ENCODE measurements around the gene DHX57.
A peak's percentile ranks its signal among the peaks of the same experiment; 100 is the strongest.
"Not testable (repeated sequence)": the region's sequence is repeated elsewhere in the genome, so short reads cannot be mapped to it uniquely, and the experiment has no call there.

DHX57 gene

DNA sequence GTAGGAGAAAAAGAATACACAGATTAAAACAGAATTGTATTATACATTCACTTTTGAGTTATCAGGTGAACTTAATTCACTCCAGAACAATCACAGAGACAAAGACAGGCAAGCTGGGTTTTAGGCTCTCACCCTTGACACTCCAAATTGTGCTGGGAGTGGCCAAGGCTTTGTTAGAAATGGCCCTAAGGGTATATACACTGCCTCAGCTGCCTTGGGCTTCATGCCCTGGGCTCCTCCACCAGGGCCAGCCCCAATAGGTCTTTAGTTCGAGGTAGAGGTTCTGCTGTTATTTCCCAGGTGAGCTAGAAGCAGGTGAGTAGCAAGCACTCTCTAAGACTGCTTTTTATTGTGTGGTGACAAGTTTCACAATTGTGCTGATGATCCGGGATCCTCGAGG, 77.8 kb downstream of the DHX57 start:
- no peak for DNase-seq (ENCODE audit: low read depth in 2 of 2)

DNA sequence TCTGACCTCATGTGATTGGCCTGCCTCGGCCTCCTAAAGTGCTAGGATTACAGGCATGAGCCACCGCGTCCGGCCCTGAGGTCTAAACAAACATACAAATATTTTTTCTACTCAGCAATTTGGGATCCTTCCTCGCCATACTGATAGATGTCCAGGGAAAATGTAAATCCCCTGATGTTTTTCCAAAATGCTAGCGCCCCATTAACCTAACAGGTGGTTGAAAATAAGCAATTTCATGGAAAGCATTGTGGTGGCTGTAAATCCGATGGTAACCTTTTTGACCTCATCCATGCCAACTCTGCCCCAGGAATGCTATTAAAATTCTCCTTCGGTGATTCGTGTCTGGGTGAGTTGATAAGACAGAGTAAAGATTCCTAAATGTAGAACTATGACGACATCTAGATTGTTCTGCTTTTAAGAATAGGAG, 78.5 kb downstream of the DHX57 start:
- no peak for DNase-seq (ENCODE audit: low read depth in 2 of 2)

- DNase-seq (ENCODE audit: low read depth in 2 of 2) = not testable (repeated sequence)
Measured at GRCh38 chr2:38795016-38795415, 80.7 kb downstream of the DHX57 start.

GRCh38 chr2:38794235-38794946, 81.3 kb downstream of the DHX57 start:
- no peak for DNase-seq (ENCODE audit: low read depth in 2 of 2)

- DNase-seq (ENCODE audit: low read depth in 2 of 2) = no peak
Measured at GRCh38 chr2:38793511-38793910, 82.2 kb downstream of the DHX57 start.

GRCh38 chr2:38792751-38793150, 83.0 kb downstream of the DHX57 start:
- DNase-seq (ENCODE audit: low read depth in 2 of 2) = no peak

GRCh38 chr2:38792321-38792720, 83.4 kb downstream of the DHX57 start:
- DNase-seq (ENCODE audit: low read depth in 2 of 2) = not testable (repeated sequence)

- no peak for DNase-seq (ENCODE audit: low read depth in 2 of 2)
Measured at GRCh38 chr2:38791744-38792143, 84.0 kb downstream of the DHX57 start.

- no peak for DNase-seq (ENCODE audit: low read depth in 2 of 2)
Measured at GRCh38 chr2:38789691-38790090, 86.0 kb downstream of the DHX57 start.

GRCh38 chr2:38788306-38788705, 87.4 kb downstream of the DHX57 start:
- DNase-seq (ENCODE audit: low read depth in 2 of 2) = no peak

GRCh38 chr2:38783586-38783985, 92.1 kb downstream of the DHX57 start:
- DNase-seq (ENCODE audit: low read depth in 2 of 2) = no peak

GRCh38 chr2:38778687-38779082, 97.0 kb downstream of the DHX57 start:
- no peak for DNase-seq (ENCODE audit: low read depth in 2 of 2)

DNA sequence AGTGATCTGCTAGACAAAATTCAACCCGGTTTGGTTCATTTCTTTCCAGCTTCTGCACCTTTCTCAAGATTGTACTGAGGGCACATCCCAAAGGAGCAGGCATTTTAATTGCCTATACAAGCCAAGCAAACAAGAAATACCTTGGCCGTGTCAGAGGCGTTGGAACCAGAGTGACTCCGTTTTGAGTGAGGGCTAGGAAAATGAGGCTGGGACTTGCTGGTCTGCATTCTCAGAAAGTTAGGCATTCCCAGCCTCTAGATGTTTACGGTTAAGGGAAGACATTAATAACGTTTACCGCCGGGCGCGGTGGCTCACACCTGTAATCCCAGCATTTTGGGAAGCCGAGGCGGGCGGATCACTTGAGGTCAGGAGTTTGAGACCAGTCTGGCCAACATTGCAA, 99.2 kb downstream of the DHX57 start:
- no peak for DNase-seq (ENCODE audit: low read depth in 2 of 2)

DNA sequence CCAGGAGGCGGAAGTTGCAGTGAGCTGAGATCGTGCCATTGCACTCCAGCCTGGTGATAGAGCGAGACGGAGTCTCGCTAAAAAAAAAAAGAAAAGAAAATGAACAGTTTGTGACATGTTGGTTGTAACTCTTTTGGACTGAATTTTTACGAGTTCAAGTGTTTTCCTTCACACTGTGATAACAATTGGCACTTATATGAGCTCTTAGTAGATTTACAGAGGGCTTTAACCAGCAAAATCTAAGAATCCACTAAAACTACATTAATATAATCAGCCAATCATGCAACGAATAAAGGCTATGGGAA, 99.9 kb downstream of the DHX57 start:
- no peak for DNase-seq (ENCODE audit: low read depth in 2 of 2)

DNA sequence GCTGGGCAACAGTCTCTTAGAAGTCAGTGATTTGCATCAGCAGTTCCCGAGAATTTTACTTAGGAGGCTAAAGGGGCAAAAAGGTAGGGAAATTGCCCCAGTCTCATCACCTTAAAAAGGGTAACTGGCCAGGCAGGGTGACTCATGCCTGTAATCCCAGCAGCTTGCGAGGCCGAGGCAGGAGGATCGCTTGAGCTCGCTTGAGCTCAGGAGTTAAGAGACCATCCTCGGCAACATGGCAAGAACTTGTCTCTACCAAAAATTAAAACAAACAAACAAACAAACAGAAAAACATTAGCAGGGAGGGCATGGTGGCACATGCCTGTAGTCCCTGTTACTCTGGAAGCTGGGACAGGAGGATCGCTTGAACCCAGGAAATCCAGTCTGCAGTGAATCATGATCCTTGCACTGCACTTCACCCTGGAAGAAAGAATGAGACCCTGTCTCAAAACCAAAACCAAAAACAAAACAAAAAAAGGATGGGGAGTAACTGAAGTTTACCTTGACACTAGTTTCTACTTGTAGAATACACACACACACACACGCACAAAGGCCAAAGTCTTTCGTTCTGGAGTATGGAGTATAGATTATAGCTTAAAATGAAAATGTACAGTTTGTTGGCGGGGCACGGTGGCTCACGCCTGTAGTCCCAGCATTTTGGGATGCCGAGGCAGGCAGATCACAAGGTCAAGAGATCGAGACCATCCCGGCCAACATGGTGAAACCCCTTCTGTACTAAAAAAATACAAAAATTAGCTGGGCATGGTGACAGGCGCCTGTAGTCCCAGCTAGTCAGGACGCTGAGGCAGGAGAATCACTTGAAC, 100.4 kb downstream of the DHX57 start:
- no peak for DNase-seq (ENCODE audit: low read depth in 2 of 2)

DNA sequence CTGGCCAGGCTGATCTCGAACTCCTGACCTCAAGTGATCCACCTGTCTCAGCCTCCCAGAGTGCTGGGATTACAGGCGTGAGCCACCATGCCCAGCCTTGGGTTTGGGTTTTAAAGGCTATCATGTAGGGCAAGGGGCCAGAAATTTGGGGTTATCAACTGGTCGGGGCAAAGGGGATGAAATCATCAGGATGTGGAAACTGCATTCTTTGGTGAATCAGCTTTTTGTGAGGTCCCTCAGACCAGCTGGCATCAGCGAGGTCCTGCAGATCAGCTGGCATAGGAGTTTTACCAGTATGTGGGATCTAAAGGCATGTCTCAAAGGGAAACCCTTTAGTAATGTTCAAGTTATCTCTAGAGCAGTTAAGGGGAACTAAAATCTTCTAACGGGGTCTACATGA, 104.1 kb downstream of the DHX57 start:
- DNase-seq (ENCODE audit: low read depth in 2 of 2) = no peak

DNA sequence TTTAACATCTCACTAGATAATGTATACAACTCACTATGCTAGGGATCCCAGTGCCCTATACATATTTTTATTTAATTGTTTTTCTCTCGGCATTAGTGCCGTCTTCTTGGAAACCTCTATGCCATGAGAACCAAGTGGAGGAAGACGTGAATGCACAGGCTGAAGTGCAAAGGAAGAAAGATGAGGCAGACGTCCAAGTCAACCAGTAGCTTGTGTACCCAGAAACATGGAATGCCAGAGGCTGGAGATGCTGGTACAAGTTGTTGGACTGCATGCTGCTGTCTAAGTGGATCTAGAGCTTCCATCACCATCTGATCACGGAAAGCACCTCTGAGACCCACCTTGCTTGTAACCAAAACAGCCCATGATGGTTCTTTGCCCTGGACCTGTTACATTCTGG, 110.2 kb downstream of the DHX57 start:
- no peak for DNase-seq (ENCODE audit: low read depth in 2 of 2)

DNA sequence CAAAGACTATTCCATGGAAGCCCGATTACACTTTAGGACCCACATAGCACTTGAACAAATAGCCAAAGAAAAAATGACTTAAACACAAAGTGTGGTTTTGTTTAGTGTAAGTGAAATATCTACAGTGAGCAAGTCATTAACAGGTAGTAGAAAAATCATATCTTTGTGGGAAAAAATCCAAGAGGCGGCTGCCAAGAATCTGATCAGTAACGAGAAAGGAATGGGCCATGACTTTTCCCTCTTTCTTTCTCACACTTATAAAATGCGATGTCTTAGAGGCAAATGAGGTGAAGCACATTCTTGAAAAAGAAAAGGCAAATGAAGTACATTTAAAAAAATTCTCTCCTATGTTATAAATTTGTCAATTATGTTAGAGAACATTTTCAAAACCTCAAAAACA, 110.6 kb downstream of the DHX57 start:
- DNase-seq (ENCODE audit: low read depth in 2 of 2) = peak; percentile 79

DNA sequence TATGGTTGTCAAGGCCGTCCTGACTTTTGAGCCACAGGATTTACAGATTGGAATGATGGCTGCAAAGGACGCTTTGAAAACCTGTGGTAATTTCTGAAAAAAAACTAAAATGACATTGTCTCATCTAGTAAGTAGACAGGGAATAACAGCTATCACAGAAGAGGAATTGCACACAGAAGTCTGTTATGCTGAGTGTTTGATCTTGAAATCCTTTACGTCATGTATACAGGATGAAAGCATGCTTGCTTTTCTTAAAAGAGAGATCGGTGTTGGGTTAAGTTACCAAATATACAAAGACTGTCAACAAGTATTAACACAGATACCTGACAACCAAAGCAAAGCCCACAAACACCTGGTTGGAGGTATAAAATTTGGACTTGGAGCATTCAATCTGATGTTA, 112.0 kb downstream of the DHX57 start:
- DNase-seq (ENCODE audit: low read depth in 2 of 2) = no peak

DNA sequence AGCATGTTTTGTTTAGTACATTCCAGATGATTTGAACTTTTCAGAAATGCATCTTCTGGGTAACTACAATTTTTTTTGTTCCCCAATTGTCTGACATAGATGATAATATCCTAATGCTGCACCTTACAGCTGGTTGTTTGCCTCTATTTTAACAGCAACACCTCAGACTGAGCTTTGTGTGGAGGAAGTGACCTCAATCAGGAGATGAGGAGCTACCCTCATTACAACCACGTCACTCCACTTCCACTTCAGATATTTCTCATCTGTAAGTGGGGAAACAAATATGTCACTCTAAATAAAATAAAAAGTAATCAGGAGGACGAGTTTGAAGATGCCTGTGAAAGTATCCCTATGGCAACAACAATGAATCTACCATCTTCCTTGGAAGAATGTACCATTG, 112.5 kb downstream of the DHX57 start:
- no peak for DNase-seq (ENCODE audit: low read depth in 2 of 2)

DNA sequence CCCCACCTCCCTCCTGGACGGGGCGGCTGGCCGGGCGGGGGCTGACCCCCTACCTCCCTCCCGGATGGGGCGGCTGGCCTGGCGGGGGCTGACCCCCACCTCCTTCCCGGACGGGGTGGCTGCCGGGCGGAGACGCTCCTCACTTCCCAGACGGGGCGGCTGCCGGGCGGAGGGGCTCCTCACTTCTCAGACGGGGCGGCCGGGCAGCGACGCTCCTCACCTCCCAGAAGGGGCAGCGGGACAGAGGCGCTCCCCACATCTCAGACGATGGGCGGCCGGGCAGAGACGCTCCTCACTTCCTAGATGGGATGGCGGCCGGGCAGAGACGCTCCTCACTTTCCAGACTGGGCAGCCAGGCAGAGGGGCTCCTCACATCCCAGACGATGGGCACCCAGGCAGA, 119.8 kb downstream of the DHX57 start:
- DNase-seq (ENCODE audit: low read depth in 2 of 2) = not testable (repeated sequence)

- no peak for DNase-seq (ENCODE audit: low read depth in 2 of 2)
Measured at GRCh38 chr2:38754506-38754905, 121.2 kb downstream of the DHX57 start.

GRCh38 chr2:38754049-38754448, 121.7 kb downstream of the DHX57 start:
- no peak for DNase-seq (ENCODE audit: low read depth in 2 of 2)

All from fibroblast of skin of left quadriceps (primary cell).